Limb (tissue), 2 donors: ENCODE measurements around the gene MTG2.
"Not testable (repeated sequence)": the region's sequence is repeated elsewhere in the genome, so short reads cannot be mapped to it uniquely, and the experiment has no call there.

Source experiments
- DNase-seq, 2 donors: peaks; one replicate each; pipeline ENCODE4 v3.0.0-alpha.2; 2016; ENCODE audit errors: extremely low spot score in 2 of 2

MTG2 gene

DNA sequence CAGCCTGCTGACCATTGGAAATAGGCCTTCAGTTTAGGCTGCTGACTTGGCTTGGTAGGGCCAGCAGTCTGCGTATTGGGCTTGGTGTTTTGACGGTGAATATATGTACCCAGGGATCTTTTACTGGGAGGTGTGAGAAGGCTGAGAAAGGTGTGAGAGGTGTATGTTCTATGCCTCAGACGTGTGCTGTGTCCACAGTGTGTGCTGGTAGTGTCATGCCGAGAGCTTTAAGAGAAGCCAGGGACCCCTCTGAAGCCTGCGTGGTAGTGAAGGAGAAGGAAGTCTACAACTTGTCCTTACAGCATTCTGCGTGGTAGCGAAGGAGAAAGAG lies 37.2 kb upstream of the MTG2 start:
- no peak for DNase-seq

DNA sequence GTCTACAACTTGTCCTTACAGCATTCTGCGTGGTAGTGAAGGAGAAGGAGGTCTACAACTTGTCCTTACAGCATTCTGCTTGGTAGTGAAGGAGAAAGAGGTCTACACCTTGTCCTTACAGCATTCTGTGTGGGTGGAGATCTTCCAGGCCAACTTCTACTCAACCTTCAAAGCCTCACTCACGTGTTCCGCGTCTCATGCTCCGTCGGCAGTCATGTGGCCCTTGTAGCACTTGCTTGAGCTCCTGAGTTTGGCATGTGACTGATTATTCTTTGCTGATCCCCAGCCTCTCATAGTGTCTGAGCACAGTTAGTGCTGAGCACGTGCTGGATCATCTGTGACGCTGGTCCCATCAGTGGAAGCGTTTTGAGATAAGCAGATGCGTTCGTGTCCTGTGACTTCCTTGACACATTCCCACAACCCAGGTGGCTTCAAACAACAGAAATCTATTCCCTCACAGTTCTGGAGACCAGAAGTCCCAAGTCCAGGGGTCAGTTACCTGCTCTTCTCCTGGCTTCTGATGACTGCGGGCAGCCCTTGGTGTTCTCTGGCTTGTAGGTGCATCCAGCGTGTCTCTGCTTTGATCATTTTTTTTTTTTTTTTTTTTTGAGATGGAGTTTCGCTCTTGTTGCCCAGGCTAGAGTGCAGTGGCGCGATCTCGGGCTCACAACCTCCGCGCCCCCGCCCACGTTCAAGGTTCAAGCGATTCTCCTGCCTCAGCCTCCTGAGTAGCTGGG lies 36.6 kb upstream of the MTG2 start:
- DNase-seq, result no peak

DNA sequence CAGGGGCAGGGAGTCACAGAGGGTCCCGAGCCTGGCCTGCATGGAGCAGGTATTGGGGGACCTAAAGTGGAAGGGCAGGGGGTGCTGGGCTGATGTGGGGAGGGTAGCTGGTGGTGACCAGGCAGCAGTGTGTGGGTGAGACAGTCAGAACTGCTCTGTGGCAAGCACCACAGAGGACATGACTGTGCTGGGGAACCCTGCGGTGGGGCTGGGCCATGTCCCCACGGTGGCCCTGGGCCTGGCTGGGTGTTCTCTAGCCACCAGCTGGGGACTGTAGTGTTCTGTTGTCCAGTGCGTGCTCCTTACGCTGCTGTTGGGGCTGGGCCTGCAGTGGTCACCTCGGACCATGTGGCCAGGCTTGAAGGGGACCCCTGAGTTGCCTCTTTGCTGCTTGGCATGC lies 35.7 kb upstream of the MTG2 start:
- DNase-seq, result no peak

DNA sequence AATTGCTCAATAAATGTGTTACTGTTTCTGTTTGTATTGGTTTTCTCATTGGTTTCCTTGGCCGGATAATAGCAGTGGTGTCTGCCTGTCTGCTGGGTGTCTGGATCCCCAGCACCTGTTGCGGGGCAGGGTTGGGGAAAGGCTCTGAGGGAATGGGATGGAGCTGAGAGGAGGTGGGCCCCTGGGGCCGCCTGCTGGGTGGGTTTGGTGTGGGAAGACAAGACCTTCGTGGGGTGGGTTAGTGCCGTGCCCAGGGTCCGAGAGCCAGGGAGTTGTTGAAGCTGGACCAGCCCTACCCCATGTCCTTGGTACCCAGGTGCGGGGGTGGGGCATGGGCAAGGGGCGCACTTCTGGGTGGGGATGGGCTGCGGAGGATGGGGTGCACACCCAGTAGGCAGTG lies 35.3 kb upstream of the MTG2 start:
- DNase-seq, result no peak

DNA sequence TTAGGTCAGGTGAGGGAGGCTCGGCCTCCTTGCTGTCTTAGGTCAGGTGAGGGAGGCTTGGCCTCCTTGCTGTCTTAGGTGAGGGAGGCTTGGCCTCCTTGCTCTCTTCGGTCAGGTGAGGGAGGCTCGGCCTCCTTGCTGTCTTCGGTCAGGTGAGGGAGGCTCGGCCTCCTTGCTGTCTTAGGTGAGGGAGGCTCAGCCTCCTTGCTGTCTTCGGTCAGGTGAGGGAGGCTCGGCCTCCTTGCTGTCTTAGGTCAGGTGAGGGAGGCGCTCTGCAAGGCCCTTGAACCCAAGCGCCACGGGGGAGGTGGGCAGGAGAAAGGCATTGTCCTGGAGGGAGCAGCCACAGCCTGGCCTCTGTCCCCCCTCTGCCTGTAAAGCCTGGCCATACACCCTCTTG lies 34.4 kb upstream of the MTG2 start:
- DNase-seq, result not testable (repeated sequence)

GRCh38 chr20:62148908-62149314 lies 33.9 kb upstream of the MTG2 start:
- DNase-seq, result no peak

GRCh38 chr20:62149532-62150309 lies 33.1 kb upstream of the MTG2 start:
- DNase-seq, result no peak

- no peak for DNase-seq
Observed at GRCh38 chr20:62150310-62150575, 32.6 kb upstream of the MTG2 start.

DNA sequence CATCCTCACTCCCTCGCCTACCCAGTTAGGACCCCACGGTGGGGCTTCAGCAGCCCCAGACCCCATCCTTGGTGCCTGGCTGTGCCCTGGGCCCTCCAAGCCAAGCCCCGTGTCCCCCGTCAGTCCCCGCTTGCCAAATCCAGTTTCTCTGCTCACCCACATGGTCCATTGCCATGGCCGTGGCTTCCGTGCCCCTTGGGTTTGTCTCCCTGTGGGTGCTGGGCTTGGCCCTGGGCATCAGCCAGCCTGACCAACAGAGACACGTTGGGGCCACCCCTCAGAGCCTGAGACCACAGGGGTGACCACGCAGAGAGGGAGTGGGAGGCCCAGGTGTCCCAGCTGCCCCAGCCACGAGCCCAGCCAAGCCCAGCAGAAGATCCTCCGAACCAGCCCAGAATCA lies 31.6 kb upstream of the MTG2 start:
- no peak for DNase-seq

- no peak for DNase-seq
Observed at GRCh38 chr20:62151835-62152364, 30.9 kb upstream of the MTG2 start.

DNA sequence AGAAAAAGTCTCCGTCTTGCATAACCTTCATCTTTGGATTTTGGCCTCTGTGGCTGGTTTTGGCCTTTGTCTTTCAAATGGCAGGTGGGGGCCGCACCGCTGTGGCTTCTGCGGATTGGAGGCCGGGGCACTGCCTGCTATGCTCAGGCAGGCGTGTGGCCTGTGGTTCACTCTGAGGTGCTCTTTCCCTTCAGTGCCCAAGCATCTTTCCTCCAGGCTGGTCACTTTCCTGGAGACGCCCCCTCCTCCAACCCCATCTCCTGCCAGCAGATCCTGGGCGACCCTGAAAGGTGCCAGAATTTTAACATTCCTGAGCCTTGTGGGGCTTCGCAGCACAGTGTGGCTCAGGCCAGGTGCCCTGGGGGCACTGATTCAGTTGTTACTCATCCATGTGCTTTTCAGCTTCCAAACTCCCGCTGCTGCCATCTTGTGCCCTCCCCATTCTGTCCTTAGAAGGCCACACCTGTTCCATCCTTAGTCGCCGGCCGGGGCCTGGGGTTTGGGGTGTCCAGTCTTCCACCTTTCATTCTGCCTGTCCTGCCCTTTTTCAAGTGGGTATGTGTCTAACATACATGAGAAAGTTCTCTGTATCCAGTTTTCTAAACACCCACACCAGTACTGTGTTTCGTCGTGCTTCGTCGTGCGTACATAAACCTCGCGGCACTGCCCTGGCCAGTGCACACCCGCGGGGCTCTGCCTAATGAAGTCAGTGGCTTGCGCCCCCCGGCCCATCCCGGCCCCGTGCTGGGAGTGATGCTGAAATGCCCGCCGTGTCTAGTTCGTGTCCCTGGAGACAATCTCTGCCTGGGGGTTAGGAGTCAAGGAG lies 27.2 kb upstream of the MTG2 start:
- DNase-seq, result no peak

GRCh38 chr20:62156254-62156556 lies 26.6 kb upstream of the MTG2 start:
- no peak for DNase-seq

- peak; percentile 25 to 81 for DNase-seq
Observed at GRCh38 chr20:62156592-62157386, 26.0 kb upstream of the MTG2 start.

DNA sequence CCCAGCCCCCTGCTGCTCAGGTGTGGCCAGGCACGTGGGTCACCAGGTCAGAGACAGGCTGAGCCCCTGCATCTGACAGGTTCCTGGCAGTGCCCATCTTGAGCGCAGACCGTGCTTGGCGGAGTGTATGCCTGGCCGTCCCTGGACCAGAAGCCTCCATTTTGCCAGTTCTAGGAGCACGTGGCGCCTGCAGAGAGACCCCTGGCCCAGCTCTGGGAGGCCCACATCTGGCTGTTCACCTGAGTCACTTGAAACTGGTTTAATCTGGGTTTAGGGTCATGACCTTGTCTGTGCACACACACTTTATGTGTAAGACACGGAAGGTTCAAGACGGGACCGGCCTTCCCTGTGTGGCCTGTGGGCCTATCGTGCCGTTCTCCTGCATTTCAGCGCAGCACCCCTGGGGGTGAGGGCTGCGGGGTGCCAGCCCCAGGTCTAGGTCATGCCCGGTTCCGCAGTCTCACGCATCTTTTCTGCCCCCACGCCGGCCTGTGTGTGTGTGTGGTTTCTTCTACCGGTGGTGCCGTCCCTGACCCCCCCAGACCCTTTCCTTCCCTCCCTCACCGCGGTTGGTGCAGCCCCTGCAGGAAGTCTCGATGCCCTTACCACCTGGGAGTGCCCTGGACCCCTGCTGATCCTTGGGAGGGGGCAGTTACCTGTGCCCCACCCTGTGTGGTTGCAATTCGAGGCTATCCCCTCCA lies 25.3 kb upstream of the MTG2 start:
- DNase-seq, result no peak

DNA sequence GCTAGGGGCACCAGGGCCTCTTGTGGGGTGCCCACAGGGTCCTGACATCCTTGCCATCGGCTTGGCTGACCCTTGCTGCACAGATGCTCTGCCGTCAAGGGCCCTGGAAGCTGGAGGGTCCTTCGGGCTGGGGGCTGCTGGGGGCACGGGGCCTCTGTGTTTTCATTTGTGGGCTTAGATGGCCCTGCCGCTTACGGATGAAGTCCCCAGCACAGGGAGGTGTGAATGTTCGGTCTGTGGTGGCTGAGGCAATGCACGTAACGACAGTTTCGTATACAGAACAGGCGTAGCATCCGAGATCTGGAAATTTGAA lies 24.8 kb upstream of the MTG2 start:
- no peak for DNase-seq

DNA sequence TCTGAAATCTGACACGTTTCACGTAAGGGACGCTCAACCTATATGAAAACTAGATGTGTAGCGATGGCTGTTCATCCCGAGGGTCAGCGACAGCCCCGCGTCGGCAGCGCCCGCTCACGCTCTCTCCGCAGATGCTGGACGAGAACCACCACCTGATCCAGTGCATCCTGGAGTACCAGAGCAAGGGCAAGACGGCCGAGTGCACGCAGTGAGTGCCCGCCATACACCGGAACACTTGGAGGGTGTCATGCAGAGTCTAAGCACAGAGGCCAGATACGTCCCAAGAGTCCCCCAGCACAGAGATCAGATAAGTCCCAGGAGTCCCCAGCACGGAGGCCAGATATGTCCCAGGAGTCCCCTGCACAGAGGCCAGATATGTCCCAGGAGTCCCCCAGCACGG lies 24.3 kb upstream of the MTG2 start:
- no peak for DNase-seq

DNA sequence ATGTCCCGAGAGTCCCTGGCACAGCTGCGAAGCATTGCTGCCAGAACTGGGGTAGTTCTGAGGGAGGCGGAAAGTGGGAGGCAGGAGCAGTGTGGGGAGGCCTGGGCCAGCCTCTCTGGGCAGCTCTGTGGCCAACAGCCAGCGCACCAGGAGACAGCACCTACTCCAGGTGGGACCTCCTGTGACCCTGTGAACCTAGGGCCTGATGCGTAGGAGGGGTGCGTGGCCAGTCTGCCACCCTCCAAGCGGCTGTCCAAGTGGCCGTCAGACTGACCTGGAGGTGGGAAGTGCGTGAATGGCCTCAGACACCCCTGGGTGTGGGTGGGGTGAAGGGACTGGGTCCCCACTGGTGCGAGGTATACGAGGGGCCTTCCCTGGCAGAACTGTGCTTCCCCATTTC lies 23.8 kb upstream of the MTG2 start:
- DNase-seq, result no peak

DNA sequence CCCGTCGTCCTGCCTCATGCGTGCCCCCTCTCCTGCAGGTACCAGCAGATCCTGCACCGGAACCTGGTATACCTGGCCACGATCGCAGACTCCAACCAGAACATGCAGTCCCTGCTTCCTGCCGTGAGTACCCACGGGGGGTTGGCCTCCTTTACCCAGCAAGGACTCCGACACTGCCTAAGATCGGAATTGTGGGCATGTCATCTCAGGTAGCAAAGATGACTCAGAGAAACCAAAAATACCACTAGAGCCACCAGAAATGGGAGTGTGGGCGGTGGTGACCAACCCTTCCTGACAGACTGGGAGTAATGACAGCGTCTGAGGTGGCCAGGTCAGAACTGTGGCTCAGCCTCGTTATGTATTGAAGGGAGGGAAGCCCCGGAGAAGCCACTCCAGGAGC lies 23.0 kb upstream of the MTG2 start:
- no peak for DNase-seq

DNA sequence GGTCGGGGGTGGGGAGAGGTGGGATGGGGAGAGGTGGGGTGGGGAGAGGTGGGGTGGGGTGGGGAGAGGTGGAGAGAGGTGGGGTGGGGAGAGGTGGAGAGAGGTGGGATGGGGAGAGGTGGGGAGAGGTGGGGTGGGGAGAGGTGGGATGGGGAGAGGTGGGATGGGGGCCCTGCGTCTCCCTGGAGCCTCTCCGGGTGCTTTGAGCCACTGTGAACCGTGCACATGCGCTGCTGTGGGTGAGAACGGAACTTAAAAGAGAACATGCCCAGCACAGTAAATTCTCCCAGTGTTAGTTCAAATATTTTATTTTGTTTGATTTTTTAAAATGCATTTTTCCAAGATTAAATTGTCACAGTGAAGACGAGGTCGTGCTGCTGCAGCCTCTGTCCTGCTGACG lies 22.6 kb upstream of the MTG2 start:
- no peak for DNase-seq

DNA sequence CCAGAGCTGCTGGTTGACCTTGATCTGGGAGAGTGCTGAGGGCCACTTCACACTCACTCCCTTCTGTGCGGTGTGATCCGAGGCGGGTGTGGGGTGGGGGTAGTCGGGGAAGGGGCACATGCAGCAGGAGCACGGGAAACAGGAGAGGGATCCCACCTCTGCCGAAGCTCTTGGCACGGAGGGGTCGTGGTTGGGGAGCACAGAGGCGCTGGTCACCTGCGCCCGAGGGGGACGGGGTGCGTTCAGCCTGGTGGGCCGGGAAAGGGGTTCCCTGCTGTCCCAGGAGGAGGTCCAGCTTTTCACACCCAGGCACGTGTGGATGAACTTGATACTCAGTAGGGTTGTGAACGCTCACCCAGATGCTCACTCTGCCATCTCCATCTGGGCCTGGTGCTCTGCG lies 22.0 kb upstream of the MTG2 start:
- no peak for DNase-seq

DNA sequence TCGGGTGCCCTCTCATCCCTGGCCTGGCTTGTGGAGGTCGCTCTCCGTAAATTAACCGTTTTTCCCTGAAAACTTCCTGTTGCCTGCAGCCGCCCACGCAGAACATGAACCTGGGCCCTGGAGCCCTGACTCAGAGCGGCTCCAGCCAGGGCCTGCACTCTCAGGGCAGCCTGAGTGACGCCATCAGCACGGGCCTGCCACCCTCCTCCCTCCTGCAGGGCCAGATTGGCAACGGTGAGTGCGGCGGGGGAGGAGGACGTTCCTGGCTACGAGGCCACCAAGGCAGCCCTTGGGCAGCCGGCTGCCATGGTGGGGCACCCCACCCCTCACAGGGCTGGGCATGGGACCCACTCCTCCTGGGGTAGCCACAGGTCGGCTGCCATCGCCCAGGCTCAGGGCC lies 21.5 kb upstream of the MTG2 start:
- DNase-seq, result no peak
